Tibial artery (tissue), 4 donors: Measurements from ENCODE around the gene SCNM1.
A peak's percentile ranks its signal among the peaks of the same experiment; 100 is the strongest.

Experiments used
- DNase-seq, 2 donors: peaks; one replicate each; pipeline ENCODE4 v3.0.0-alpha.2; 2019
- H3K27ac ChIP-seq, 2 donors: fragments of 200-600 bp; sonication (generic) in 1 of 2; 1 replicate in 1 of 2; 2 replicates in 1 of 2; pipeline ENCODE4 v1.5.1; 2018 to 2019; ENCODE audit warnings: mild to moderate bottlenecking in 1 of 2
- H3K27me3 ChIP-seq, 2 donors: fragments of 200-600 bp; sonication (generic) in 1 of 2; one replicate each; pipeline versions ENCODE4 v1.5.1 to v1.6.0; 2016 to 2019
- H3K36me3 ChIP-seq, 3 donors: fragments of 200-600 bp; sonication (generic) in 2 of 3; one replicate each; pipeline ENCODE4 v1.5.1; 2016 to 2019; ENCODE audit warnings: mild to moderate bottlenecking in 2 of 3
- H3K4me1 ChIP-seq, 4 donors: fragments of 200-600 bp; sonication (generic) in 2 of 4; 1 replicate in 3 of 4; 2 replicates in 1 of 4; pipeline ENCODE4 v1.5.1; 2016 to 2019
- H3K4me3 ChIP-seq, 2 donors: fragments of 200-600 bp; sonication (generic) in 1 of 2; 1 replicate in 1 of 2; 2 replicates in 1 of 2; pipeline ENCODE4 v1.5.1; 2018 to 2019; ENCODE audit warnings: mild to moderate bottlenecking in 2 of 2
- H3K9me3 ChIP-seq, 3 donors: fragments of 200-600 bp; sonication (generic) in 1 of 3; one replicate each; pipeline ENCODE4 v1.5.1; 2016 to 2019
- intact Hi-C: fragments of 100-400 bp; cut with DNase I; formaldehyde crosslinking; loops from one replicate; pipeline ENCODE4 v1.15.0; 2023; ENCODE audit warnings: low total_unique reads
- TF ChIP-seq, protein P1 (sequence below), 2 experiments: fragments of 200-600 bp in 1 of 2; fragments of 450-650 bp in 1 of 2; IDR thresholded peaks; one replicate each; pipeline ENCODE4 v1.5.1; 2017 to 2019; ENCODE audit warnings: antibody characterized with exemption in 2 of 2, mild to moderate bottlenecking in 1 of 2, moderate library complexity in 1 of 2

SCNM1 gene

GRCh38 chr1:151137789-151138188 lies 28.2 kb upstream of the SCNM1 start:
- Histone ChIP-seq H3K36me3 (peaks cover 0 to 71% (median 5%) of the 10 kb centered on the region in 3 donors), H3K9me3 (no peaks in the 10 kb centered on the region), H3K4me3 (no peak overlapping the region), H3K4me1 (peaks cover 0 to 5% (median under 1%) of the 10 kb centered on the region in 4 donors), H3K27ac (no peak overlapping the region), H3K27me3 (no peaks in the 10 kb centered on the region)
- DNase-seq: peak in 1 of 2 donors; percentile 50
- intact Hi-C loops: no loop called here
- TF ChIP-seq, protein P1, sequence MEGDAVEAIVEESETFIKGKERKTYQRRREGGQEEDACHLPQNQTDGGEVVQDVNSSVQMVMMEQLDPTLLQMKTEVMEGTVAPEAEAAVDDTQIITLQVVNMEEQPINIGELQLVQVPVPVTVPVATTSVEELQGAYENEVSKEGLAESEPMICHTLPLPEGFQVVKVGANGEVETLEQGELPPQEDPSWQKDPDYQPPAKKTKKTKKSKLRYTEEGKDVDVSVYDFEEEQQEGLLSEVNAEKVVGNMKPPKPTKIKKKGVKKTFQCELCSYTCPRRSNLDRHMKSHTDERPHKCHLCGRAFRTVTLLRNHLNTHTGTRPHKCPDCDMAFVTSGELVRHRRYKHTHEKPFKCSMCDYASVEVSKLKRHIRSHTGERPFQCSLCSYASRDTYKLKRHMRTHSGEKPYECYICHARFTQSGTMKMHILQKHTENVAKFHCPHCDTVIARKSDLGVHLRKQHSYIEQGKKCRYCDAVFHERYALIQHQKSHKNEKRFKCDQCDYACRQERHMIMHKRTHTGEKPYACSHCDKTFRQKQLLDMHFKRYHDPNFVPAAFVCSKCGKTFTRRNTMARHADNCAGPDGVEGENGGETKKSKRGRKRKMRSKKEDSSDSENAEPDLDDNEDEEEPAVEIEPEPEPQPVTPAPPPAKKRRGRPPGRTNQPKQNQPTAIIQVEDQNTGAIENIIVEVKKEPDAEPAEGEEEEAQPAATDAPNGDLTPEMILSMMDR (IDR thresholded peaks at IDR 0.05): no peak

DNA sequence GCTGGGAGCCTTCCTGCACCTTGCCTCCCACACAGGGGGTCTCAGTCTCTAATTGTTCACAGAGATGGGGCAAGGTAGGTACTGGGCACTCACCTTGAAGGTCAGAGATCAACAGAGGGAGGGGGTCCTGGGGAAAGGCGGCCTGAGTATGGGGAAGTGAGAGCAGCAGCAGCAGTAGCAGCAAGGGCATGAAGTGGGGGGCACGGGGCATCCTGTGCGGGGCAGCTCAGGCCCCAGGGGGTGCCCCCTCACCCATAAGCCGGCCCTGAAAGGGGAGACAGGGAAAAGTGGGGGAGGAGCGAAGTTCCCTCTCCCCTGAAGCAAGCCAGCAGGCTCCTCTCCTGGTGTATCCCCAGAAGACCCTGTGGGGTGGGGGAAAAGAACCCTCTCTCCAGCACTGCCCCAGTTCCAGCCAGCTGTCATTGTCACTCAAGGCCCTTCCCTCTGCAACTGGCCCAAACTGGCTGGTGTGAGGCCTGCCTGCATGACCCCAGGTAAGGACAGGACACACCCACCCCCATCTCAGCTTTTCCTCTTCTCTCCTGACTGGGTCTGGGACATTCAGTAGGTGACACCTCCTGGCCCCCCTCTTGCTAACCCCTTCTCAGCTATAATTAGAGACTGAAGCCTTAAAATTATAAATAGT lies 23.4 kb upstream of the SCNM1 start:
- peaks cover 0 to 39% (median 25%) of the 10 kb centered on the region in 4 donors for H3K4me1 ChIP-seq
- intact Hi-C loops: no loop called here
- H3K36me3 ChIP-seq: peaks cover 0 to 36% (median 0%) of the 10 kb centered on the region in 3 donors
- no peak for DNase-seq
- TF ChIP-seq, protein P1 (IDR thresholded peaks at IDR 0.05): no peak
- no peaks in the 10 kb centered on the region for H3K9me3 ChIP-seq
- no peaks in the 10 kb centered on the region for H3K27me3 ChIP-seq
- H3K4me3 ChIP-seq: no peak overlapping the region
- H3K27ac ChIP-seq: no peak overlapping the region

- Histone ChIP-seq H3K36me3 (peaks cover 0 to 30% (median 0%) of the 10 kb centered on the region in 3 donors), H3K4me1 (peaks cover 0 to 40% (median 25%) of the 10 kb centered on the region in 4 donors), H3K27me3 (no peaks in the 10 kb centered on the region), H3K4me3 (no peak overlapping the region), H3K27ac (no peak overlapping the region), H3K9me3 (no peaks in the 10 kb centered on the region)
- TF ChIP-seq, protein P1 (IDR thresholded peaks at IDR 0.05): no peak
- intact Hi-C loops: no loop called here
- no peak for DNase-seq
These were observed 22.9 kb upstream of the SCNM1 start for GRCh38 chr1:151143057-151143435.

GRCh38 chr1:151143986-151144385 lies 22.0 kb upstream of the SCNM1 start:
- TF ChIP-seq, protein P1 (IDR thresholded peaks at IDR 0.05): no peak
- intact Hi-C loops: no loop called here
- Histone ChIP-seq H3K27ac (no peak overlapping the region), H3K4me1 (peaks cover 0 to 40% (median 25%) of the 10 kb centered on the region in 4 donors), H3K4me3 (no peak overlapping the region), H3K9me3 (no peaks in the 10 kb centered on the region), H3K27me3 (no peaks in the 10 kb centered on the region), H3K36me3 (peaks cover 0 to 24% (median 0%) of the 10 kb centered on the region in 3 donors)
- peak in 1 of 2 donors; percentile 56 for DNase-seq

DNA sequence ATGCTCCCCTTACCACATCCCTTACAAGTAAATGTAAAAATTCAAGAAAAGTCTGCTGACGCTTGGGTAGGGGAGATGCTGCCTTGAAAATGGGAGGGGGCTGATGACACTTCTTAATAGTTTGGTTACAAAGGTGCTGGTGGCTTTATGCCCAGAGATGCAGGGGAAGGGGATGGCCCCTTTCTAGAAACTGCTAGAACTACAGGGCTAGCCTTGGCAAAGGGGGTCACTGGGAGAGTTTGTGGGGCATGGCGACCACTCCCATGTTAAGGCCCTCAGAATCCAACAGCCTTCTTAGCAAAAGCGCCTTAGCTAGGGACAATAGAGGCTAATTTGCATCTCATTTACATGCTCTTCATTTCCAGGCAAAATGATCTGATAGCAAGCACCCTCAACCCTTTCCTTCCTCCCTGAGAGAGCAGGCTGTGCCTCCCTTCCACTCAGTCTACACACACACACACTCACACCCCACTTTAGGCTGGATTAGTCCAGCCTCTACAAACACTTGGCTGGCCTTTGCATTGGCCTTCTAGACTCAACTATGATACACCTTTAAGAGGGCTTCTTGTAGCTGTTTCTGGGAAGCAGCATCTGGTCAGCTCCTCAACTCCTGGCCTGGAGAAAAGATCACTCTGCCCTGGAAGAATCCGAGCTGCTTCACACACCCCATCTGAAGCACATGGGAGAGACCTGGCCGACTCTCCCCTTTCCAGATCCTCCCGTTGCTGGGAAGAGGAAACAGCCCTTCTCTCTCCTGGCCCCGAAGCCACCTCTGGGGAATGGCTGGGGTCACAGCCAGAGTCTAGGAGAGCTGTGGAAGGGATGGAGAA lies 21.3 kb upstream of the SCNM1 start:
- H3K4me3 ChIP-seq: peak overlapping the region; percentile 82 to 96
- intact Hi-C loops: no loop called here
- H3K27me3 ChIP-seq: no peaks in the 10 kb centered on the region
- peaks cover 0 to 40% (median 25%) of the 10 kb centered on the region in 4 donors for H3K4me1 ChIP-seq
- DNase-seq: peak in 1 of 2 donors; percentile 46
- no peaks in the 10 kb centered on the region for H3K9me3 ChIP-seq
- TF ChIP-seq, protein P1 (IDR thresholded peaks at IDR 0.05): no peak
- H3K27ac ChIP-seq: peak overlapping the region; percentile 80 to 81
- H3K36me3 ChIP-seq: peaks cover 0 to 17% (median 0%) of the 10 kb centered on the region in 3 donors
